Measurements from ENCODE around the gene ANGEL1.

The ANGEL1 gene

GRCh38 chr14:76814726-76815645 is 2.3 kb upstream of the ANGEL1 start:
- DNase-seq, result no peak

- DNase-seq, result no peak
These were observed 625 bp downstream of the ANGEL1 start for GRCh38 chr14:76812093-76812421.

GRCh38 chr14:76811561-76811960 is 1.1 kb downstream of the ANGEL1 start:
- no peak for DNase-seq

- no peak for DNase-seq
These were observed 1.7 kb downstream of the ANGEL1 start for GRCh38 chr14:76810953-76811400.

GRCh38 chr14:76810525-76810924 is 2.2 kb downstream of the ANGEL1 start:
- DNase-seq, result no peak

- DNase-seq, result no peak
These were observed 3.7 kb downstream of the ANGEL1 start for GRCh38 chr14:76808990-76809389.

- no peak for DNase-seq
These were observed 4.7 kb downstream of the ANGEL1 start for GRCh38 chr14:76808011-76808410.

- DNase-seq, result no peak
These were observed 6.2 kb downstream of the ANGEL1 start for GRCh38 chr14:76806446-76806845.

- no peak for DNase-seq
These were observed 18.7 kb downstream of the ANGEL1 start for GRCh38 chr14:76793956-76794355.

GRCh38 chr14:76793324-76793723 is 19.4 kb downstream of the ANGEL1 start:
- DNase-seq, result no peak

GRCh38 chr14:76792422-76792821 is 20.3 kb downstream of the ANGEL1 start:
- no peak for DNase-seq

- DNase-seq, result no peak
These were observed 26.1 kb downstream of the ANGEL1 start for GRCh38 chr14:76786601-76787000.

GRCh38 chr14:76784881-76785280 is 27.8 kb downstream of the ANGEL1 start:
- DNase-seq, result peak; percentile 75

- DNase-seq, result no peak
These were observed 28.3 kb downstream of the ANGEL1 start for GRCh38 chr14:76784266-76784874.

- DNase-seq, result no peak
These were observed 29.7 kb downstream of the ANGEL1 start for GRCh38 chr14:76782885-76783566.

GRCh38 chr14:76782115-76782884 is 30.4 kb downstream of the ANGEL1 start:
- no peak for DNase-seq

GRCh38 chr14:76781648-76782051 is 31.0 kb downstream of the ANGEL1 start:
- DNase-seq, result no peak

- DNase-seq, result no peak
These were observed 31.6 kb downstream of the ANGEL1 start for GRCh38 chr14:76780875-76781647.

GRCh38 chr14:76780360-76780759 is 32.3 kb downstream of the ANGEL1 start:
- no peak for DNase-seq

GRCh38 chr14:76780058-76780345 is 32.7 kb downstream of the ANGEL1 start:
- DNase-seq, result no peak

- DNase-seq, result no peak
These were observed 33.2 kb downstream of the ANGEL1 start for GRCh38 chr14:76779221-76780057.

All from stimulated activated CD8-positive, alpha-beta memory T cell treated with anti-CD3 and anti-CD28 coated beads, Interleukin-4, amount 100 ng/mL, for 48 hours (primary cell).